MM.1S (cell line): ENCODE measurements around the gene GPNMB.

ENCODE experiments used
- DNase-seq: peaks from one replicate; pipeline ENCODE4 v3.0.0-alpha.2; 2015
- H2AFZ ChIP-seq: fragments of 300-600 bp; sonication (generic); 2 replicates; pipeline ENCODE4 v1.6.0; 2016; ENCODE audit warnings: antibody characterized with exemption, low read length
- H3F3A ChIP-seq: fragments of 300-600 bp; sonication (generic); 2 replicates; pipeline ENCODE4 v1.6.1; 2016; ENCODE audit warnings: mild to moderate bottlenecking, antibody characterized with exemption, low read length, moderate library complexity, mixed read lengths; ENCODE audit not compliant: insufficient read depth
- H3K27ac ChIP-seq: fragments of 300-600 bp; sonication (generic); 2 replicates; pipeline ENCODE4 v1.5.1; 2016; ENCODE audit warnings: mild to moderate bottlenecking, low read length
- H3K27me3 ChIP-seq: fragments of 300-600 bp; sonication (generic); replicated peaks from 2 replicates; pipeline ENCODE4 v1.6.0; 2016; ENCODE audit warnings: low read length; ENCODE audit not compliant: insufficient read depth
- H3K36me3 ChIP-seq: fragments of 300-600 bp; sonication (generic); replicated peaks from 2 replicates; pipeline ENCODE4 v1.6.1; 2016; ENCODE audit warnings: mild to moderate bottlenecking, low read length, mixed read lengths; ENCODE audit not compliant: insufficient read depth
- H3K4me1 ChIP-seq: fragments of 300-600 bp; sonication (generic); 2 replicates; pipeline ENCODE4 v1.6.1; 2016; ENCODE audit warnings: low read length, mixed read lengths
- H3K4me2 ChIP-seq: fragments of 300-600 bp; sonication (generic); 2 replicates; pipeline ENCODE4 v1.6.0; 2016; ENCODE audit warnings: low read depth, low read length
- H3K4me3 ChIP-seq: fragments of 300-600 bp; sonication (generic); 2 replicates; pipeline ENCODE4 v1.5.1; 2016; ENCODE audit warnings: low read length, mixed read lengths
- H3K79me2 ChIP-seq: fragments of 300-600 bp; sonication (generic); 2 replicates; pipeline ENCODE4 v1.6.1; 2016; ENCODE audit warnings: mixed run types, low read length, mixed read lengths
- H3K9ac ChIP-seq: fragments of 300-600 bp; sonication (generic); 2 replicates; pipeline ENCODE4 v1.6.1; 2016; ENCODE audit warnings: low read length, mixed read lengths
- H3K9me2 ChIP-seq: fragments of 300-600 bp; sonication (generic); replicated peaks from 2 replicates; pipeline ENCODE4 v1.6.1; 2016; ENCODE audit warnings: mild to moderate bottlenecking, low read length, mixed read lengths; ENCODE audit not compliant: insufficient read depth
- H3K9me3 ChIP-seq: fragments of 300-600 bp; sonication (generic); replicated peaks from 2 replicates; pipeline ENCODE4 v1.6.1; 2016; ENCODE audit warnings: mild to moderate bottlenecking, low read length, mixed read lengths; ENCODE audit not compliant: insufficient read depth
- H4K20me1 ChIP-seq: fragments of 300-600 bp; sonication (generic); 2 replicates; pipeline ENCODE4 v1.6.1; 2016; ENCODE audit warnings: mild to moderate bottlenecking, low read length, moderate library complexity, mixed read lengths; ENCODE audit not compliant: insufficient read depth
- EZH2 ChIP-seq: fragments of 300-600 bp; sonication (generic); optimal IDR thresholded peaks from 2 replicates; pipeline ENCODE3; 2017; ENCODE audit warnings: low read depth, mild to moderate bottlenecking, antibody characterized with exemption, low read length, mixed read lengths
- EZH2phosphoT487 ChIP-seq: fragments of 300-600 bp; sonication (generic); IDR thresholded peaks from 2 replicates; pipeline ENCODE4 v1.6.1; 2018; ENCODE audit warnings: antibody characterized with exemption, low read length
- TF ChIP-seq, protein P1 (sequence below): fragments of 300-600 bp; sonication (generic); IDR thresholded peaks from 2 replicates; pipeline ENCODE4 v1.5.1; 2016; ENCODE audit warnings: antibody characterized with exemption, low read length, mixed read lengths

GPNMB gene

DNA sequence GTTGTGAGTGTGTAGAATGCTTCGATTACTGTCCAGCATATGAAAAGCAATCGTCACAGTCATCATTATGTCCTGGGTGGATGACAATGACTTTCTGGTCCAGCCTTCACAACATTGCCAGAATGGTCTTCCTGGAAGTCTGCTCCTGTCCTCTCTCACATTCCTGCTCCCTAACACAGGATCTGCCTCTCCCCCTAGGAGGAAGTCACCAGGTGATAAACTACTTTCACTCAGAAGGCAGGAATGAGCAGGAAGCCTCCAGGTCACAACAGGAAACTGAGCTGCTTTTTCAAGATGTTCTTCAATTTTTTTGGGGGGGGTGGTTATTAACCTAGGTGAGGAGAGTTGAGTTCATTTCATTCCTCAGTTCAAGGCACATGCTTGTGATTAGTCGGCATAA lies 13.6 kb upstream of the GPNMB start:
- TF ChIP-seq, protein P1, sequence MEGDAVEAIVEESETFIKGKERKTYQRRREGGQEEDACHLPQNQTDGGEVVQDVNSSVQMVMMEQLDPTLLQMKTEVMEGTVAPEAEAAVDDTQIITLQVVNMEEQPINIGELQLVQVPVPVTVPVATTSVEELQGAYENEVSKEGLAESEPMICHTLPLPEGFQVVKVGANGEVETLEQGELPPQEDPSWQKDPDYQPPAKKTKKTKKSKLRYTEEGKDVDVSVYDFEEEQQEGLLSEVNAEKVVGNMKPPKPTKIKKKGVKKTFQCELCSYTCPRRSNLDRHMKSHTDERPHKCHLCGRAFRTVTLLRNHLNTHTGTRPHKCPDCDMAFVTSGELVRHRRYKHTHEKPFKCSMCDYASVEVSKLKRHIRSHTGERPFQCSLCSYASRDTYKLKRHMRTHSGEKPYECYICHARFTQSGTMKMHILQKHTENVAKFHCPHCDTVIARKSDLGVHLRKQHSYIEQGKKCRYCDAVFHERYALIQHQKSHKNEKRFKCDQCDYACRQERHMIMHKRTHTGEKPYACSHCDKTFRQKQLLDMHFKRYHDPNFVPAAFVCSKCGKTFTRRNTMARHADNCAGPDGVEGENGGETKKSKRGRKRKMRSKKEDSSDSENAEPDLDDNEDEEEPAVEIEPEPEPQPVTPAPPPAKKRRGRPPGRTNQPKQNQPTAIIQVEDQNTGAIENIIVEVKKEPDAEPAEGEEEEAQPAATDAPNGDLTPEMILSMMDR: no peak
- TF ChIP-seq EZH2: no peak
- no peak for TF ChIP-seq EZH2phosphoT487
- H3F3A ChIP-seq: peaks cover 12% of the 10 kb centered on the region
- no peak overlapping the region for H3K4me2 ChIP-seq
- H3K36me3 ChIP-seq: no peaks in the 10 kb centered on the region
- H3K9ac ChIP-seq: no peak overlapping the region
- H3K9me3 ChIP-seq: no peaks in the 10 kb centered on the region
- peaks cover 31% of the 10 kb centered on the region for H3K4me1 ChIP-seq
- no peaks in the 10 kb centered on the region for H3K9me2 ChIP-seq
- H2AFZ ChIP-seq: no peak overlapping the region
- no peaks in the 10 kb centered on the region for H3K27me3 ChIP-seq
- DNase-seq: no peak
- H3K27ac ChIP-seq: no peak overlapping the region
- H3K4me3 ChIP-seq: no peak overlapping the region
- H4K20me1 ChIP-seq: no peaks in the 10 kb centered on the region
- no peaks in the 10 kb centered on the region for H3K79me2 ChIP-seq

DNA sequence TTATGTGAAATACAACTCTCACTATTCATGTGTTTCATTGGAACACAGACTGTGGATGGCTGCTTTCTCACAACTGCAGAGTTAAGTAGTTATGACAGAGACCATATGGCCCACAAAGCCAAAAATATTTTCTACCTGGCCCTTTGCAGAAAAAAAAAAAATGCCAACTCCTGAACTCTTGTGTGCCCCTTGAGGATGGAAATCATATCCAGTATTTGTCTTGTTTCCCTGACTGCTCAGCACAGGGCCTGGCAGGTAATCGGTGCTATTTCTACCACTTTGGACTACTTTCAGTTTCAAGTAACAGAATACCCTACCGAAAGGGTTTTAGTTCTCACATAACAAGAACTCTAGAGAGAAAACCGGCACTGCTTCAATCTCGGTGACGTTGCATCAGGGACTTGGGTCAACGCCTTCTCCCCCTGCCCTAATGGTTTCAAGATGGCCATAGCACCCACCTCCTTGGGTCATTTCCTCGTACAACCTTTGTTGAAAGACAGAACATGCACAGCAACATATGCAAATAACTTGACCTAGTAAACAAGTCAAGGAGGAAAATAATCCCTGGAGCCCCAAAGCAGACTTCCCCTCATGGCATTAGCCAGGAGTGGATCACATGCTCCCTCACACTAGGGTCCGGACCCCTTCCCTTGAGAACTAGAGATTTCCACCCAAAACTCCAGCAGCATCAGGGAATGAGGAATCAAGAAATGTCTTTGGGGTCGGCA lies 11.8 kb upstream of the GPNMB start:
- H3K9ac ChIP-seq: peak overlapping the region; percentile 38; the same call in 1 of the 2 replicates
- TF ChIP-seq EZH2 (no peak), EZH2phosphoT487 (no peak)
- TF ChIP-seq, protein P1: peak; percentile 50
- peak overlapping the region; percentile 77 for H3K4me2 ChIP-seq

DNA sequence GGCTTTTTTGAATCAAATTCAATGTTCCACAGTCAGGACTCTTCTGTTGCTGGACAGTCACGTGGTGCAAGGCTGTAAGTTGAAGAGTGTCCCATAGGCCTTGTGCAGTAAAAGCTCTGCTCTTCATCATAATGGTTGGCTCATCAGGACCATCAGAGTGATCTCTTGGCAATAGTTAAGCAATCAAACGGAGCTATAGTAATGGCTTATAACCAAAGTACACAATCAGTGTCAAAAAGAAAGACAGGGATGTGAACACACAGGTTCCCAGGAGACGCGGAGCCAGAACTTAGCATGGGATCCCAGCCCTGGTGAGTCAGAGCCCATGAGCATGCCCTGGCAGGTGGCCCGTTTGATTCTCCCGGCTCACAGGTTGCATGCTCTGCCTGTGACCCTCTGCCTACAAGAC lies 10.8 kb upstream of the GPNMB start:
- Histone ChIP-seq H3F3A (peaks cover 12% of the 10 kb centered on the region), H3K27me3 (no peaks in the 10 kb centered on the region), H3K27ac (no peak overlapping the region), H3K36me3 (no peaks in the 10 kb centered on the region), H3K9me2 (no peaks in the 10 kb centered on the region), H3K79me2 (no peaks in the 10 kb centered on the region), H3K4me3 (no peak overlapping the region), H2AFZ (no peak overlapping the region), H4K20me1 (no peaks in the 10 kb centered on the region), H3K9me3 (no peaks in the 10 kb centered on the region), H3K9ac (no peak overlapping the region), H3K4me2 (no peak overlapping the region), H3K4me1 (peaks cover 31% of the 10 kb centered on the region)
- no peak for TF ChIP-seq EZH2phosphoT487
- no peak for DNase-seq

More for the DNA sequence above, 11.8 kb upstream of the GPNMB start:
- peak overlapping the region; percentile 85 for H3K27ac ChIP-seq
- peaks cover 31% of the 10 kb centered on the region for H3K4me1 ChIP-seq
- no peaks in the 10 kb centered on the region for H3K9me2 ChIP-seq
- peaks cover 12% of the 10 kb centered on the region for H3F3A ChIP-seq
- peak overlapping the region; percentile 90 for H2AFZ ChIP-seq
- no peaks in the 10 kb centered on the region for H3K79me2 ChIP-seq
- no peaks in the 10 kb centered on the region for H3K9me3 ChIP-seq
- peak overlapping the region; percentile 20; the same call in 1 of the 2 replicates for H3K4me3 ChIP-seq
- DNase-seq: peak; percentile 97
- no peaks in the 10 kb centered on the region for H4K20me1 ChIP-seq
- no peaks in the 10 kb centered on the region for H3K27me3 ChIP-seq
- H3K36me3 ChIP-seq: no peaks in the 10 kb centered on the region

DNA sequence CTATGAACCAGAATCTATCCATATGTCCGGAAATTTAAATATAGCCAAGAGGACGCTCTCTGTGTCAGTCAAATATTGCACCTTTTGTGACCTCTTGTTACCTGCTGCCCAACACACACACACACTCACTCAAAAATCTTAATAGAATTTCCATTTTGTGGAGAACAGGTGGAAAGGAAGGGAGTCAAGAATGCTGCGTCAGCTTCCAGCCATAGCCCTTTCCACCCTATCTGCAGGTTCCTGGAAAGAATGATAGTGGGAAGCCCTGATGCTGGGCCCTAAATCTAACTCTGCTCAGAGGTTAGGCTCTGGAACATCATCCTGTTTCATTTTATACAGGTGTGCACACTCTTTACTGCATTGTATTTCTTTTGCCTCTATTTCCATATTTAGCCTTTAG lies 9.6 kb upstream of the GPNMB start:
- no peak overlapping the region for H2AFZ ChIP-seq
- no peaks in the 10 kb centered on the region for H3K79me2 ChIP-seq
- no peak overlapping the region for H3K4me2 ChIP-seq
- no peaks in the 10 kb centered on the region for H3K27me3 ChIP-seq
- H3K36me3 ChIP-seq: no peaks in the 10 kb centered on the region
- no peak overlapping the region for H3K9ac ChIP-seq
- peaks cover 13% of the 10 kb centered on the region for H3F3A ChIP-seq
- no peak overlapping the region for H3K4me3 ChIP-seq
- H4K20me1 ChIP-seq: no peaks in the 10 kb centered on the region
- H3K9me2 ChIP-seq: no peaks in the 10 kb centered on the region
- no peak for TF ChIP-seq EZH2phosphoT487
- TF ChIP-seq, protein P1: no peak
- no peak for TF ChIP-seq EZH2
- no peaks in the 10 kb centered on the region for H3K9me3 ChIP-seq
- H3K27ac ChIP-seq: no peak overlapping the region
- DNase-seq: no peak
- H3K4me1 ChIP-seq: peaks cover 35% of the 10 kb centered on the region
